CD4-positive, CD25-positive, alpha-beta regulatory T cell (primary cell): ENCODE results near the gene MLC1. TPM values are rescaled to one million over a fixed set of nuclear protein-coding genes. Genes with fewer than 3 reads are reported as not detected.

Experiments
- ATAC-seq, 2 donors: fragments of 150-1000 bp; cut with Tn5 transposase; one replicate each; pipeline ENCODE4 v1.10.0; 2021; ENCODE audit warnings: low read depth in 2 of 2, moderate number of reproducible peaks in 2 of 2, moderate library complexity in 1 of 2
- DNase-seq, 3 donors: peaks; one replicate each; pipeline versions ENCODE4 v3.0.0 to v3.0.0-alpha.2; 2012 to 2022; ENCODE audit warnings: mixed read lengths in 1 of 3
- H3K27ac ChIP-seq: one replicate; pipeline ENCODE4 v1.7.0; 2013; ENCODE audit warnings: mild to moderate bottlenecking, low read length; ENCODE audit not compliant: insufficient read depth, poor library complexity, severe bottlenecking
- H3K27me3 ChIP-seq: one replicate; pipeline ENCODE4 v1.7.0; 2013; ENCODE audit warnings: low read length; ENCODE audit not compliant: control insufficient read depth, insufficient read depth
- H3K36me3 ChIP-seq: one replicate; pipeline ENCODE4 v1.7.0; 2013; ENCODE audit warnings: mild to moderate bottlenecking, low read length, moderate library complexity; ENCODE audit not compliant: control insufficient read depth, insufficient read depth
- H3K4me1 ChIP-seq: 2 replicates; pipeline ENCODE4 v1.7.0; 2013; ENCODE audit warnings: mild to moderate bottlenecking, low read length; ENCODE audit not compliant: insufficient read depth, control insufficient read depth, poor library complexity, severe bottlenecking
- H3K4me3 ChIP-seq: one replicate; pipeline ENCODE4 v1.7.0; 2013; ENCODE audit warnings: low read depth, mild to moderate bottlenecking, low read length, moderate library complexity
- H3K9me3 ChIP-seq, 2 experiments: 1 replicate in 1 of 2; 2 replicates in 1 of 2; pipeline ENCODE4 v1.7.0; 2013; ENCODE audit warnings: low read length in 2 of 2, mild to moderate bottlenecking in 1 of 2, moderate library complexity in 1 of 2; ENCODE audit not compliant: control insufficient read depth in 2 of 2
- H3K27ac Mint-ChIP-seq, 3 donors: one replicate each; pipeline ENCODE4 v1.8.0; 2020 to 2022; ENCODE audit warnings: mild to moderate bottlenecking in 3 of 3, mixed read lengths in 3 of 3, moderate library complexity in 2 of 3
- H3K27me3 Mint-ChIP-seq: one replicate; pipeline ENCODE4 v1.8.0; 2022; ENCODE audit warnings: mild to moderate bottlenecking, mixed read lengths
- H3K36me3 Mint-ChIP-seq: one replicate; pipeline ENCODE4 v1.8.0; 2020; ENCODE audit warnings: mixed read lengths
- H3K4me1 Mint-ChIP-seq, 4 donors: one replicate each; pipeline ENCODE4 v1.8.0; 2020 to 2022; ENCODE audit warnings: mixed read lengths in 4 of 4, mild to moderate bottlenecking in 1 of 4
- H3K4me3 Mint-ChIP-seq, 4 donors: one replicate each; pipeline ENCODE4 v1.8.0; 2020 to 2022; ENCODE audit warnings: mild to moderate bottlenecking in 4 of 4, mixed read lengths in 4 of 4, moderate library complexity in 3 of 4
- H3K9me3 Mint-ChIP-seq, 7 donors: one replicate each; pipeline ENCODE4 v1.8.0; 2020 to 2022; ENCODE audit warnings: mixed read lengths in 7 of 7, mild to moderate bottlenecking in 3 of 7, moderate library complexity in 2 of 7
- polyA plus RNA-seq, 4 donors: library from polyadenylated mRNA; unstranded; fragments of 300-500 nt; fragmentation: Illumina TruSeq; gene quantifications; one replicate each; pipeline ENCODE4 v1.2.3, GENCODE V29; 2021
- total RNA-seq: library from RNA; stranded (reverse); gene quantifications from one replicate; pipeline ENCODE4 v1.2.3, GENCODE V29; 2022

Gene MLC1
- total and polyA plus RNA-seq, 5 donors from 2014 or later = 0.20 to 1.1 (median 0.57) TPM; not detected in 1

GRCh38 chr22:50058906-50059880 lies 26.0 kb downstream of the MLC1 start:
- no peak overlapping the region for H3K27ac Mint-ChIP-seq
- peaks cover 30% of the 10 kb centered on the region for H3K27me3 Mint-ChIP-seq
- no peaks in the 10 kb centered on the region for H3K36me3 Mint-ChIP-seq
- no peaks in the 10 kb centered on the region for H3K9me3 ChIP-seq
- H3K27me3 ChIP-seq = no peaks in the 10 kb centered on the region
- H3K4me1 Mint-ChIP-seq = peaks cover 0 to 2% (median 0%) of the 10 kb centered on the region in 4 donors
- H3K9me3 Mint-ChIP-seq = peaks cover 0 to 1% (median 0%) of the 10 kb centered on the region in 7 donors
- peak overlapping the region in 2 of 4 donors; percentile 41 to 58 for H3K4me3 Mint-ChIP-seq
- no peaks in the 10 kb centered on the region for H3K36me3 ChIP-seq
- no peak overlapping the region for H3K4me3 ChIP-seq
- no peak overlapping the region for H3K27ac ChIP-seq
- H3K4me1 ChIP-seq = no peaks in the 10 kb centered on the region
- no peak for DNase-seq
- ATAC-seq = no peak

DNA sequence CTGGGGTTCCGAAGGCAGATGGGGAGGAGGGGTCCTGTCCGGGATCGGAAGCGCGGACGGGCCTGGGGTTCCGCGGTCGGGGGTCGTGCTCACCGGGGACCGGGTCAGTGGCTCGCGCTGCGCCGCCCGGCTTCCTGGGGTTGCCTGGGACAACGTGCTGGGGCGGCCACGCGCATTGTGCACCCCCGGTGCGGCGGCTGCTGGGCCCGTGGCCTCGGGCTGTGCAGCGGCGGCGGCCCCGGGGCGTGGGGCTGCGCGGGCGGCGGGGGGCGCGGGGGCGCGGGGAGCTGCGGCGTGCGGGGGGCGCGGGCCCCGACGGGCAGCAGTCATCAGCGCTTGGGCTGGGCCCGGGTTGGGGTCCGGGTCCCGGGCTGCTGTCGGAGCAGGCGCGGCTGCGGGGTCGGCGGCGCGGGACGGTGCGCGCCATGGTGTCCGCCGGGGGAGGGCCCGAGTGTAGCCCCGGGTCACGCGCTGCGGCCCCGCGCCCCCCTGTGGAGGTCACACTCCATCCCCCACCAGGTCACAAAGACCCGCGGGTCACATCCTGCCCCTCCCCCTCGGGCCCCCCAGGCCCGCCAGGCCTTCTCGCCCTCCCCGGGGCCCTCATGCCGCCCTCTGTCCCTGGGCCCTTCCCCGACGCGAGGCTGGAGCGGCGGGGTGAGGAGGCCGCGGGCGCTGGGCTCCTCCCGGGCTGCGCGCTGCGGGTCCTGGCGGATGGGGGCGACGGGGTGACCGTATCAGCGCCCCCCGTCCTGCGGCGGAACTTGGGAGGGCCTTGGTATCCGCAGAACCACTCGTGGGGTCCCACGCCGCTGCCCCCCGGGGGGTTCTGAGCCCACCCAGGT lies 26.9 kb downstream of the MLC1 start, which contains the start of gene TTLL8:
TSS of gene TTLL8 (minus strand) at position 238 of the 845 bp plus-strand sequence.
- H3K27ac Mint-ChIP-seq = no peak within 1 kb of the TSS
- Histone ChIP-seq H3K4me3 (no peak within 1 kb of the TSS), H3K4me1 (no peaks in the 10 kb centered on the region), H3K27ac (no peak within 1 kb of the TSS), H3K27me3 (no peaks in the 10 kb centered on the region), H3K9me3 (peaks cover 0 to 1% of the 10 kb centered on the region in 2 experiments), H3K36me3 (no peaks in the 10 kb centered on the region)
- H3K4me3 Mint-ChIP-seq = no peak within 1 kb of the TSS
- H3K4me1 Mint-ChIP-seq = peaks cover 0 to 2% (median 0%) of the 10 kb centered on the region in 4 donors
- H3K36me3 Mint-ChIP-seq = no peaks in the 10 kb centered on the region
- no peak for ATAC-seq
- no peak for DNase-seq
- peaks cover 0 to 4% (median 0%) of the 10 kb centered on the region in 7 donors for H3K9me3 Mint-ChIP-seq
- peaks cover 37% of the 10 kb centered on the region for H3K27me3 Mint-ChIP-seq

GRCh38 chr22:50057278-50058060 lies 27.8 kb downstream of the MLC1 start:
- H3K4me1 Mint-ChIP-seq = peaks cover 0 to 2% (median 0%) of the 10 kb centered on the region in 4 donors
- DNase-seq (no peak), ATAC-seq (no peak)
- no peak overlapping the region for H3K4me3 ChIP-seq
- H3K36me3 Mint-ChIP-seq = no peaks in the 10 kb centered on the region
- peaks cover 0 to 4% (median 0%) of the 10 kb centered on the region in 7 donors for H3K9me3 Mint-ChIP-seq
- H3K27me3 Mint-ChIP-seq = peaks cover 37% of the 10 kb centered on the region
- no peaks in the 10 kb centered on the region for H3K36me3 ChIP-seq
- no peak overlapping the region for H3K4me3 Mint-ChIP-seq
- no peaks in the 10 kb centered on the region for H3K4me1 ChIP-seq
- peaks cover 0 to 3% of the 10 kb centered on the region in 2 experiments for H3K9me3 ChIP-seq
- H3K27ac Mint-ChIP-seq = no peak overlapping the region
- no peaks in the 10 kb centered on the region for H3K27me3 ChIP-seq
- H3K27ac ChIP-seq = no peak overlapping the region

- Mint-ChIP-seq H3K27me3 (peaks cover 37% of the 10 kb centered on the region), H3K9me3 (peaks cover 0 to 7% (median 1%) of the 10 kb centered on the region in 7 donors), H3K36me3 (no peaks in the 10 kb centered on the region), H3K4me3 (no peak overlapping the region), H3K4me1 (peaks cover 0 to 2% (median 0%) of the 10 kb centered on the region in 4 donors), H3K27ac (no peak overlapping the region)
- Histone ChIP-seq H3K4me3 (no peak overlapping the region), H3K27ac (no peak overlapping the region), H3K9me3 (peaks cover 0 to 3% of the 10 kb centered on the region in 2 experiments), H3K4me1 (no peaks in the 10 kb centered on the region), H3K36me3 (no peaks in the 10 kb centered on the region), H3K27me3 (no peaks in the 10 kb centered on the region)
- no peak for ATAC-seq
- DNase-seq = no peak
Measured at GRCh38 chr22:50056214-50056972, 28.8 kb downstream of the MLC1 start.

DNA sequence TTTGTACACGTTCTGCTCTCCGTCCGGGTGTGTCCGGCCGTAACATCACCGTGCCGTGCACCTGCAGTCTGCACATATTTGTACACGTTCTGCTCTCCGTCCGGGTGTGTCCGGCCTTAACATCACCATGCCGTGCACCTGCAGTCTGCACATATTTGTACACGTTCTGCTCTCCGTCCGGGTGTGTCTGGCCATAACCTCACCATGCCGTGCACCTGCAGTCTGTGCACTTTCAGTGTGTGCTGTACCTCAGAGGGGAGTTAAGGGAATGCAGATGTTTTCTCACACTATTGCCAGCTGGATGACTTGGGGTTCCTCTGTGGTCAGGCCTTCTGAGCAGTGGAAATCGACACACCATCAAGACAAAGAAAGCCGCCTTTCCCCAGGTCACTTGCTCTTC lies 31.4 kb downstream of the MLC1 start:
- DNase-seq (no peak), ATAC-seq (no peak)
- Mint-ChIP-seq H3K27ac (no peak overlapping the region), H3K27me3 (peaks cover 29% of the 10 kb centered on the region), H3K36me3 (no peaks in the 10 kb centered on the region), H3K9me3 (peaks cover 0 to 7% (median 1%) of the 10 kb centered on the region in 7 donors), H3K4me3 (no peak overlapping the region), H3K4me1 (peaks cover 0 to 2% (median 0%) of the 10 kb centered on the region in 4 donors)
- no peaks in the 10 kb centered on the region for H3K27me3 ChIP-seq
- peaks cover 0 to 3% of the 10 kb centered on the region in 2 experiments for H3K9me3 ChIP-seq
- no peak overlapping the region for H3K27ac ChIP-seq
- H3K4me3 ChIP-seq = no peak overlapping the region
- no peaks in the 10 kb centered on the region for H3K36me3 ChIP-seq
- H3K4me1 ChIP-seq = no peaks in the 10 kb centered on the region

GRCh38 chr22:50051930-50052329 lies 33.3 kb downstream of the MLC1 start:
- Histone ChIP-seq H3K36me3 (no peaks in the 10 kb centered on the region), H3K4me3 (no peak overlapping the region), H3K9me3 (peaks cover 0 to 3% of the 10 kb centered on the region in 2 experiments), H3K27ac (no peak overlapping the region), H3K4me1 (no peaks in the 10 kb centered on the region), H3K27me3 (no peaks in the 10 kb centered on the region)
- Mint-ChIP-seq H3K27ac (no peak overlapping the region), H3K36me3 (no peaks in the 10 kb centered on the region), H3K4me3 (no peak overlapping the region), H3K9me3 (peaks cover 0 to 7% (median 1%) of the 10 kb centered on the region in 7 donors), H3K27me3 (peaks cover 28% of the 10 kb centered on the region), H3K4me1 (no peaks in the 10 kb centered on the region)
- DNase-seq (no peak), ATAC-seq (no peak)
